Dedifferentiated amniotic fluid mesenchymal stem cell (primary cell): Measurements from ENCODE around the gene ZNF536.
"Not testable (repeated sequence)": the region's sequence is repeated elsewhere in the genome, so short reads cannot be mapped to it uniquely, and the experiment has no call there.

ENCODE experiments used
- DNase-seq: peaks from one replicate; pipeline ENCODE4 v3.0.0-alpha.2; 2016; ENCODE audit errors: extremely low spot score

ZNF536 gene

GRCh38 chr19:30388327-30388726, 16.1 kb downstream of the ZNF536 start:
- DNase-seq: no peak

- no peak for DNase-seq
These were observed 16.6 kb downstream of the ZNF536 start for GRCh38 chr19:30388819-30389218.

GRCh38 chr19:30390356-30390988, 18.3 kb downstream of the ZNF536 start:
- no peak for DNase-seq

GRCh38 chr19:30391052-30391451, 18.9 kb downstream of the ZNF536 start:
- DNase-seq: no peak

- no peak for DNase-seq
These were observed 19.7 kb downstream of the ZNF536 start for GRCh38 chr19:30391554-30392551.

GRCh38 chr19:30393046-30393445, 20.9 kb downstream of the ZNF536 start:
- DNase-seq: no peak

- DNase-seq: no peak
These were observed 21.7 kb downstream of the ZNF536 start for GRCh38 chr19:30393729-30394480.

GRCh38 chr19:30394481-30395151, 22.4 kb downstream of the ZNF536 start:
- no peak for DNase-seq

GRCh38 chr19:30395283-30395682, 23.1 kb downstream of the ZNF536 start:
- DNase-seq: no peak

- not testable (repeated sequence) for DNase-seq
These were observed 26.4 kb downstream of the ZNF536 start for GRCh38 chr19:30398539-30398938.

GRCh38 chr19:30401956-30402355, 29.8 kb downstream of the ZNF536 start:
- no peak for DNase-seq

GRCh38 chr19:30402436-30403202, 30.4 kb downstream of the ZNF536 start:
- DNase-seq: no peak

GRCh38 chr19:30403203-30403985, 31.2 kb downstream of the ZNF536 start:
- DNase-seq: no peak

- no peak for DNase-seq
These were observed 34.3 kb downstream of the ZNF536 start for GRCh38 chr19:30406220-30407067.

- no peak for DNase-seq
These were observed 35.0 kb downstream of the ZNF536 start for GRCh38 chr19:30407068-30407709.

GRCh38 chr19:30408734-30409301, 36.6 kb downstream of the ZNF536 start:
- no peak for DNase-seq

GRCh38 chr19:30411714-30412113, 39.5 kb downstream of the ZNF536 start:
- no peak for DNase-seq

GRCh38 chr19:30416375-30416774, 44.2 kb downstream of the ZNF536 start:
- no peak for DNase-seq
